GM18517 (cell line): ENCODE results near the gene IRF3.

ENCODE experiments used
- ATAC-seq: cut with Tn5 transposase; IDR thresholded peaks from one replicate; pipeline ENCODE4 v1.9.1; 2021; ENCODE audit warnings: mild to moderate bottlenecking, moderate library complexity; ENCODE audit not compliant: unreplicated experiment

IRF3 gene

GRCh38 chr19:49687566-49688316 lies 22.1 kb upstream of the IRF3 start:
- no peak for ATAC-seq

- ATAC-seq = no peak
Measured at GRCh38 chr19:49687150-49687549, 21.5 kb upstream of the IRF3 start.

DNA sequence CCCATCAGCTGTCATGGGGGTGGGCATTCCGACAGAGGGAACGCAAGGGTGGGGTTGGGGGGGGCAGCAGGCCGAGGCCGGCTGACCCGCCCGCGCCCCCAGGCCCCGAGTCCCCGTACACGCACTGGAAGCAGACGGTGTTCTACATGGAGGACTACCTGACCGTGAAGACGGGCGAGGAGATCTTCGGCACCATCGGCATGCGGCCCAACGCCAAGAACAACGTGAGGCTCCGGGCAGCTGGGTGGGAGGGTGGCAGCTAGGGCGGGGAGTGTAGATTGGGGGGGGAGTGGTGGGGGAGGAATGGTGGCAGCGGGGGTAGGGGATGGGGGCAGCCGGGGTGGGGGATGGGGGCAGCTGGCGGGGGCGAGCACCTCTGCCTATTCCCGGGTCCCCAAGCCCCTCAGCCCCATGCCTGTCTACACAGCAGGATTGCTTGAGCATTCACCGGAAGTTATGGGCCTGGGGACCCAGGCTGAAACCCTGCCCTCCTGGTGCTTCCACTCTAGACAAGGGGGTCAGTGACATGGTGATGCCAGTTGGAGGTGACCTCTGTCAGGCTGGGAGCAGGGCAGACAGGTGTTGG lies 20.9 kb upstream of the IRF3 start:
- no peak for ATAC-seq

DNA sequence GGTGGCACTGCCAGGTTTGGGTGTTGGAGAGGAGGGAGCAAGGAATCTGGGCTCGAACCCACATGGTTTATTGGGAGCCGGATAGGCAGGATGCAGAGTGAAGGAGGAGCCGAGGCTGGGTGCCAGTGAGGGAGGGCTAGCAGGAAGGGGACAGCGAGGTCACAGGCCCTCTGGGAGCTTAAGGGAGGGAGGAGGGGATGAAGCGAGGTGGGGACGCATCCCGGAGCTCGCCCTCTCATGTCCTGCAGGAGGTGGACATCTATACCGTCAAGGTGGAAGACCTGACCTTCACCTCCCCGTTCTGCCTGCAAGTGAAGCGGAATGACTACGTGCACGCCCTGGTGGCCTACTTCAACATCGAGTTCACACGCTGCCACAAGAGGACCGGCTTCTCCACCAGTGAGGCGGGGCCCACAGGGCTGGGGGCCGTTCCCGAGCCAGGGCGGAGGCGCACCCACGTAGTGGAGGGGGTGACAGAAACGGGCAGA lies 20.2 kb upstream of the IRF3 start:
- ATAC-seq = no peak

DNA sequence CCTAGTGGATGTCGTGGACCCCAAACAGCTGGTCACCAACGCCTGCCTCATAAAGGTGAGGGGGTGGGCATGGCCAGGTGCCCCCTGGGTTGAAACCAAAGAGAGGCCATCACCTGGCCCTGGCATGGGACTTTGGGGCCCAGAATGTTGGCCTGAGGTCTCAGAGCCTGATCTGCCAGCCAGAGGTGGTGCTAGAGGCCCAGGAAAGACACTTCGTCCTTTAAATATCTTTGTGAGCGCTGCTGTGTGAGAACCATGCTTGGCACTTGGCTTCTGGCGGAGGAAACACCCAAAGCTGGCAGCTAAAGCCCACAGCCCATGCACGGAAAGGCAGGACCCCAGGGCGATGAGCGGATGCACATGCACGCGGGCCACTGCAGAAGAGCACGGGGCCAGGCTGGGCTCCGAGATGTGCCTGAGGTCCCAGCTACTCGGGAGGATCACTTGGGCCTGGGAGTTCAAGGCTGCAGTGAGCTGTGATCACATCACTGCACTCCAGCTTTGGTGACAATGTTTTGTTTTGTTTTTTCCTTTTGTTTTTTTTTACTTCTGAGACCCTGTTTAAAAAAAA lies 19.4 kb upstream of the IRF3 start:
- ATAC-seq = no peak

DNA sequence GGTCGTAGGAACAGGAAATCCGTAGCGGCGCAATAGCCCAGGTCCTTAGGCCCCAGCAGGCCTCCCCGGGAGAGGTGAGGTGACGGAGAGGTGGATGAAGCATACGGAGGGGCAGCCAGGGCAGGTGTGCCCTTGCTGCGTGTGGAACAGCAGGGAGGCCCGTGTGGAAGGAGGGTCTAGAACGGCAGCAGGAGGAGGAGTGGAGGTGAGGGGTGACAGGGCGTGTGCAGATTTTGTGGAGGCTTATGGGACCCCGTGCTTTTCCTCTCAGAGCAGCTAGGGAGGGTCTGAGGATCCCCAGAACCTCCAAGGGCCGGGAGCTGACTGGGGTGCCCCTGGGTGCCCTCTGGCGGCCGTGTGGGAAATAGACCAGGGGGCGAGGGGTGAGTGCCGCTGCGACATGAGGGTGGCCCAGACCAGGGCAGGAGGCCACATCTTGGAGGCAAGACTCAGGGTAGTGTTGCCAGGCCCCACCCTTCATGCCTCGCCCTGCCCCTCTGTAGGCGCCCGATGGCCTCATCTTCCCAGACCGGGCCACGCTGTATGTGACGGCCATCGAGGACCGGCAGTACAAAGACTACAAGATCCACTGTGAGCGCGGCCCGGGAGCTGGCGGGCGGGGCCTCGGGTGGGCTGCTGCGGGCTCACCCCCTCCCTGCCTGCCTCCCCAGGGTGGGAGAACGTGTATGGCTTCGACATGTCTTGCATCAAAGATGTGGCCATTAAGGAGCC lies 18.8 kb upstream of the IRF3 start:
- no peak for ATAC-seq

DNA sequence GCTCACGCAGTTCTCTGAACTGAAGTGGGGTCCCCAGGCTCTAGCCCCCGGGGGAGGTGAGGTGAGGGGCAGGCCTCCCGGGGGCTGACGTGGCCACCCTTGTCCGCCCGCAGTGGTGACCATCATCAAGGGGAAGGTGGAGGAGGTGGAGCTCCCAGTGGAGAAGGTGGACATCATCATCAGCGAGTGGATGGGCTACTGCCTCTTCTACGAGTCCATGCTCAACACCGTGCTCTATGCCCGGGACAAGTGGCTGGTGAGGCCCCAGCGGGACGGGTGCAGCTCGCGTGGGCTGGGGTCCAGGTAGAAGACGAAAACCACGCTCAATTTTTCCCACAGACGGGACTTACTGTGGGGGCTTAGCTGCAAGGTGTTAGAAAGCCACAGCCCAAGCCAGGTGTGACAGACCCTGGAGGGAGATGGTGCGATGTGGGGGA lies 18.2 kb upstream of the IRF3 start:
- no peak for ATAC-seq

- no peak for ATAC-seq
Measured at GRCh38 chr19:49682274-49682673, 16.6 kb upstream of the IRF3 start.

- no peak for ATAC-seq
Measured at GRCh38 chr19:49681830-49682229, 16.2 kb upstream of the IRF3 start.

DNA sequence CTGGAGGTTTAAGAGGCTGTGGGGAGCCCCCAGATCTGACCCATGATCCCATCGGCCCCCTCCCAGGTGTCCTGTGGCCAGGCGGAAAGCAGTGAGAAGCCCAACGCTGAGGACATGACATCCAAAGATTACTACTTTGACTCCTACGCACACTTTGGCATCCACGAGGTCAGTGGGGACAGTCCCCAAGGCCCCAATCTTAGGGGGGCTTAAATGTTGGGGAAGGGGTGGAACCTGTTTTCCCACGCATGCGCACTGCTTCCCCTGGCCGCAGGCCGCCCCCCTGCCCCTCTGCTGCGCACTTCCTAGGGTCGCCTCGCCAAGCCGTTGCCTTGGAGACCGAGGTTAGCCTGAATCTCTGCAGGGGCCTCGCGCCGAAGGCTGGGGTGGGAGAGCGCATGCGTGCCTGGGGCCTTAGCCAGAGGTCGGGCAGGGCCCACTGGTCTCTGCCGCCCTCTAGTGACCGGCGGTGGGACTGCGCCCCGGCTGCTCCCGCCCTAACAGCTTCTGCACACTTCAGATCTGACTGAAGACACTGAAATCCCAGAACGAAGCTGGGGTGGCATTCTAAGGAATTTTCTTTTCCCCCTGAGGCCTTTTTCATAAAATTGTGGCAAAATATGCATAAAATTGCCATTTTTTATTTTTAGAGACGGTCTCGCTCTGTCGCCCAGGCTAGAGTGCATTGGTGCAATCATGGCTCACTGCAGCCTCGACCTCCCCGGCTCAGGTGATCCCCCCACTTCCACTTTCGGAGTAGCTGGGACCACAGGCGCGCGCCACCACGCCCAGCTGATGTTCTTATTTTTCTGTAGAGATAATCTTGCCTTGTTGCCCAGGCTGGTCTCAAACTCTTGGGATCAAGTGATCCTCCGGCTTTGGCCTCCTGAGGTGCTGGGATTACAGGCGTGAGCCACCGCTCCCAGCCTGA lies 15.0 kb upstream of the IRF3 start:
- ATAC-seq = no peak

- ATAC-seq = no peak
Measured at GRCh38 chr19:49679771-49680413, 14.2 kb upstream of the IRF3 start.

DNA sequence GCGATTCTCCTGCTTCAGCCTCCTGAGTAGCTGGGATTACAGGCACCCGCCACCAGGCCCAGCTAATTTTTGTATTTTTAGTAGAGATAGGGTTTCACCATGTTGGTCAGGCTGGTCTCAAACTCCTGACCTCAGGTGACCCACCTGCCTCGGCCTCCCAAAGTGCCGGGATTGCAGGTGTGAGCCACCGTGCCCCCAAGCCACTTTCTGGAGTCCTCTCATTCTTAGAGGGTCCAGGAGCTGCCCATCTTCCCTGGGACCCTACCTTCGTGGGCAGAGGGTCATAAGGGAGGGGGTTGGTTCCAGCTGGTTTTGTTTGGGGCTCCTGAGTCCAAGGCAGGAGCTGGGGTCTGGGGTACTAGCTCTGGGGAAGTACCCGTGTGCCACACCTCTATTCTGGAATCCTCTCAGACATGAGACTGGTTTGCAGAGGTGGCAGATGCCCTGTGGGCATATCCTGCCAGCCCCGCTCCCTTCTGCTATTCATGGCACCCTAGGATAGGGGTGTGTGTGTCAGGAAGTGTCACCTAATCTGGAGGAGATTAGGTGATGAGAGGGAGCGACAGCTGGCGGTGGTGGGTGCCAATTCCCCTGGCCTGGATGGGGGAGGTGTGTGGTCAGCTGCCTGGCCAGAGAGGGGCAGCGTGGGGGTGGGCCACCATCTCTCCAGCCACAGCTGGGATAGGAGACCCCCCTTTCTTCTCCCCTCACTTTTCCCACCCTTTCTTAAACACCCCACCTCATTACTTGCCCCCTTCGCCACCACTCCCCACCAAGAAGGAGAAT lies 13.5 kb upstream of the IRF3 start:
- ATAC-seq = no peak

DNA sequence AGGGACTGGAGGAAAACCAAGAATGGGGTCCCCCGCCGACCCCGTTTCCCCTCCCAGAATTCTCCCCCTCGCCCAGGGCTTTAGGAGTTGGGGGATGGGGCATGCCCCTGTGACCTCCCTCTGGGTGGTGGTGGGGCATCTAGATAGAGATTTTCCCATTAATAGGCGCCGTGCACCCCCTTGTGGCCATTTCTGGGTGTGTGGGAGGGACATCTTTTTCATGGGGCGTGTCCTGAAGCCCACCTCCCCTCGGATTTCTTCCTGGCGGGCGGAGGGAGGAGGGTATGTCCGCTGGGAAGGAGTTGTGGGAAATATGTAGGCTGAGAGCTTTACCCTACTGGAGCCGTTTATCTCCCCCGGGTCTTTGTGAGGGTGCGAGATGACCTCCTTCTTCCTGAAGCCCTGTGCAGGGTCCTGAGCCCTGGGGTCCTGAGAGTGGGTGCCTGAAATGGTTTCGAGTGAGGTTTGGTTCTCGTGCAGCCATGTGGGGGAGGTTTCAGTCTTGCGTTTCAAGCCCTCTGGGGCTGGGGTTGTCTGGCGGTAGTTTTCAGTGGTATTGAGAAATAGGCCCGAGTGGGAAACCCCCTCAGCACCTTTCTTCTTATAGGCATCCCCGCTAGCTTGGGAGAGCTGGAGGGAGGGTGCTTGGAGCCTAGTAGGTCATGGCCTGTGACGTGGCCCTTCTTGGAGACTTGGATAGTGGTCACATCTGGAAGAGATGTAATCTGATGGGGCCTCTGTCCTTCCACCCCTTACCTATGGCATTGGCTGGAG lies 12.4 kb upstream of the IRF3 start:
- ATAC-seq = no peak

GRCh38 chr19:49677231-49677900 lies 11.7 kb upstream of the IRF3 start, which contains the start of gene PRMT1:
Gene PRMT1, plus strand, starts transcription at chr19:49677271. Its CDS starts 10 bp downstream, at chr19:49677281.
- ATAC-seq = peak; percentile 0

DNA sequence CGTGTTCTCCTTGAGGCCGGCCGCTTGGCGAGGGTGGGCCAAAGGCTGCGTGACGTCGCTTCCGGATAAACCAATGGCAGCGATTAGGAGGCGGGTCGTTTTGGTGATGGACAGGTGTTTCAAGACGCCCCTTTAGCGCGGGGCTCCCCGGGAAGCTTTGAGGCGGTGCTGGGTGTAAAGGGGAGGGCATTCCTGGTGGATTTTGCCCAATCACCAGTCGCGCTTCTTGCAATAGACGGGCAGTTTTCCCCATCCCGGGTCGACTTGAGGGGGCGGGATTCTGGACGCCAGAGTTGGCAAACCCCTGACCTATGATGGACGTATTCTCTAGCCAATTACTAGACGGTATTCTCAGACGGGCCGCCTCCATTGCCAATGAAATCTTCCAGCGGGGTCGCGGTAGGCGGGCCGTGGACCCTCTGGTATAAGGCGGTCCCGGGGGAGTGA lies 11.2 kb upstream of the IRF3 start:
- peak; percentile 57 for ATAC-seq

DNA sequence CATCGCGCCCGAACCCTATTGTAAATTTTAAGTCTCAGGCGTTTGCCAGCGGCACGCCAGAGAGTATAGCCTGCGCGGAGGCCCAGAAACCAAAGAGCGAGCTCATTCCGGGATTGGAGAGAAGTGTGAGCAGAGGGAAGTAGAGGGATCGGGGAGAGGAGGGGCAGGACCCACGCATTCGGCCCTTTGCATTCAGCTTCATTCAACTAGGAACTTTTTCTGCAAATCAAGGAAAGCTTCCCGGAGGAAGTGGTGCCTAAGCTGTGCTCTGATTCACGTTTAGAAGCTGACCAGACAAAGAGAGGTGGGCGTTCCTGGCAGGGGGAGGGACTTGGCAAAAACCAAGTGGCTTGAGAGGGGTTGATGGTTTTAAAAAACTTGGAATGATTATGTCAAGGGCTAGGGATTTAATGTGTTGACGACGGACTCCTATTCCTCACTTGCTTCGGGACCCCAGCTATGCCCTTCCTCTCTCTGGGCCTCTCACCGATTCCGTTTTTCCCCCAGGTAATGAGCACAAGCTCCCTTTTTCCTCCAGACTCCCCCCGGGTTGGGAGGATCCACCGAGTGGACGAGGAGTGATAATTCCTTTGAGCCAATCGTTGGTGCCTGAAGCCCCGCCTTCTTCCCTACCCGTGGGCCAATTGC lies 10.6 kb upstream of the IRF3 start:
- ATAC-seq = peak; percentile 56
